GM12892 (cell line): ENCODE results near the gene TUSC2.

Source experiments
- DNase-seq: peaks from one replicate; pipeline ENCODE4 v3.0.0; 2011; ENCODE audit not compliant: insufficient read length
- FAIRE-seq: peaks from 2 replicates; lab custom pipeline; 2011; peaks lifted over from hg19 to GRCh38; lab: Jason Lieb, UNC
- POLR2A ChIP-seq: IDR thresholded peaks from 2 replicates; pipeline ENCODE4 v1.6.1; 2011; ENCODE audit warnings: low read depth, low read length, control low read depth
- POLR2AphosphoS5 ChIP-seq: IDR thresholded peaks from 2 replicates; pipeline ENCODE4 v1.6.1; 2011; ENCODE audit warnings: low read depth, low read length, control low read depth
- TAF1 ChIP-seq: IDR thresholded peaks from 2 replicates; pipeline ENCODE4 v1.6.1; 2011; ENCODE audit warnings: low read depth, mild to moderate bottlenecking, control low read depth, low read length, borderline replicate concordance

TUSC2 gene

DNA sequence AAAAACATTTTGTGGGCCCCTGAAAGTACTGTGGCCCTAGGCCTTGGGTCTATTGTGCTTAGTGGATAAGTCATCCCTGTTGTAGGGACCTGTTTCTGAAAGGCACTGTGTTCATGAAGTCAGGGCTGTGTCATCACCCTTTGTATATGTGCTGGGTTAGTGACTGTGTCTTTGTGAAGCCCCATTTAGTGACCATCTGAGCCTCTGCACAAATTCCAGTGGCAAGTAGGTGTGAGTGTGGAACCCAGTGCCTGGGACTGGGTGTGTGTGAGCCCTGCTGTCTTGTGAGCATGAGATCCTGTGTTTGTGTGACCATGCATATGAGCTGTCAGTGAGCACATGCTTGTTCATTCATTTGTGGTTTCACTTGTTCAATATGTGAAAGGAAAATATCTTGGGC lies 23.4 kb downstream of the TUSC2 start:
- FAIRE-seq, result peak; percentile 21
- DNase-seq, result no peak
- no peak for TF ChIP-seq TAF1
- TF ChIP-seq POLR2A, result no peak
- no peak for TF ChIP-seq POLR2AphosphoS5

DNA sequence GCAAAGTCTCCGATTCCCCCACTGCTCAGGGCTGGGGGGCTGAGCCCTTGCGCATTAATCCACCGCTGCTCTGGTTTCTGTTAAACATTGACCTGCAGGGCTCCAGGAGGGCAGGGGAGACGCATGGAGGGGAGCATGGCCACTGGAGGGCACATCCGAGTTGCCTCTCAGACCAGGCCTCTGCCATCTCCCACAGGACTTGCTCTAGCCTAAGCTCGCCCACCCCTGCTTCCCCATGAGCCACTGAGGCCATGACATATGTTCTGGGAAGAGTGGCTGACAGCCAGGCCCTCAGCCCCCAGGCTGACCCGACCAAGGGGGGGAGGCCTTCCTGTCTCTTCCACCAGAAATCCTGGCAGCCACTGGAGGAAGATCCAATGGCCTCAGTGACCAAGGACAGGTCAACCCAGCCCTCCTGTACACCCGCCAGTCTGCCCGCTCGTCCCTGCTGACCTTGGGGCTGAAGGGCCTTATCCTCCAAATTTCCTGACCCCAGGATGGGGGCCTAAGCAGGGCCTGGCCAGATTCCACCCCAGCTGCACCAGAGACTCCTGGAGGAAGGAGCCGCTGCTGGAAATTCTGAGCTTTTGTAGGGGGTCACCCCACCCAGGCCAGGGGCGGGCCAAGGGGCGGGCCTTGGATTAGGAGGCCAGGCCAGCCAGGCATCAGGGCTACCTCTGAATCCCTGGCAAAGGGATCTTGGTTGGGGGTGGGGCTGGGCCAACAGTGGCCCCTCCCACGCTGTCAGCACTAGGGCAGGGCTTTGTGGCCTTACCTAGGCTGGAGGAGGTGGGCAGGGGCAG lies 24.8 kb downstream of the TUSC2 start, which contains the start of gene HYAL1:
Gene HYAL1, minus strand, starts transcription at position 562 of the 803 bp plus-strand sequence. CDS start 618 bp downstream, outside the sequence.
- no peak for DNase-seq
- FAIRE-seq, result no peak
- no peak for TF ChIP-seq TAF1
- TF ChIP-seq POLR2AphosphoS5, result no peak
- TF ChIP-seq POLR2A, result no peak

DNA sequence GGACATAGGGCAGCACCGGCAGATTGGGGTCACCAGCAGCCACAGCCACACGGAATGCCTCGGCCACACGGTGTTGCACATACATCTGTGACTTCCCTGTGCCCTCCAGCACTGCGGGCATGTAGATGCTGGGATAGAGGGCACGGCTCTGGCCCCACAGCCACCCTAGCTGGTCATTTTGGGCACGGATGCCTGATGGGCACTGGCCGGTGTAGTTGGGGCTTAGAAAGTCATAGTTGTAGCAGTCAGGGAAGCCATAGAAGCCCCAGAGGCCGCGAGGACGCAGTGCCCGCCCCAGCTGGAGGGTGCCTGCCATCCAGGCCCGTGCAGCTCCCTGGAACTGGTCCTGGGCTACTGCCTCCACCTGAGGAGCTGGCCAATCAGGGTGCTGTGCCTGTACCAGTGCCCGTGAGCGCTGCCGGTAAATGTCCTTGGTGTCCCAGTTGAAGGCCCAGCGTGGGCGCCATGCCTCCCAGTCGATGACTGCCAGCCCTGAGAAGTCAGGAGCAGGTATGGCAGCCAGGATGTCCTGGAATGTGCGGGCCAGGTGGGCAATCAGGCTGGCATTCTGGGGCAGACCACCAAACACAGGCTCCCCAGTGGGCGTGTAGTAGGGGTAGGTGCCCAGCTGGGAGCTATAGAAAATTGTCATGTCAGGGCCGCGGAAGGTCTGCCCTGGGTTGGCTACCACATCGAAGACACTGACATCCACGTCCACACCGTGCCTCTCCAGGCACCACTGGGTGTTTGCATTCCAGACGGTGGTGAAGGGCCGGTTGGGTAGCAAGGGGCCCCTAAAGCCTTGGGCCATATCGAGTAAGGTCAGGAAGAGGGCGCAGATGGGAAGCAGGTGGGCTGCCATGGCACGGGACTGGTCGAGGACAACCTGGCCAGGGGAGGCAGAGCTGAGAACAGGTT lies 25.7 kb downstream of the TUSC2 start:
- DNase-seq (no peak), FAIRE-seq (no peak)
- TF ChIP-seq TAF1, result no peak
- TF ChIP-seq POLR2A, result no peak
- TF ChIP-seq POLR2AphosphoS5, result no peak

DNA sequence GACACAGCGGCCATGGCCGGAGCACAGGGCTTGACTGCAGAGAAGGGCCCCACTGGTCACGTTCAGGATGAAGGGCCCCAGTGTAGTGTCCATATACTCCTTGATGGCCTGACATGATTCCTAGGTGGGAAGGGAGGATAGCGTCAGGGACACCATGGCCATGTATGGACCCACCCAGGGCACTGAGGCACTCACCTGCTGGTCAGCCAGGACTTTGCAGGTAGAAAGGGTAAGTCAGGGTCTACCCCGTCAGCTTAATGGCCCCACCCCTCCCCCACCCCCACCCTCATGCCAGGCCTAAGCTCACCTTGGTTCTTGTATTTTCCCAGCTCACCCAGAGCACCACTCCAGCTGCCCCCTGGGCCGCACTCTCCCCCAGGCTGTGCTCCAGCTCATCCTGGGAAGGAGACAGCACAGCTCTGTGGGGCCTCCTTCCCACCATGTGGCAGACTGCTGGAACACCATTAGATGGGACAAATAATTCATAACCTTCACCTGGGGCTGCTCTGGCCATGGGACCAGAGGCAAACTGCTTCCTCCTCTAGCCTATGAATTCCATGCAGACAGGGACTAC lies 27.3 kb downstream of the TUSC2 start:
- TF ChIP-seq POLR2AphosphoS5 (no peak), POLR2A (no peak), TAF1 (no peak)
- no peak for DNase-seq
- FAIRE-seq, result no peak

DNA sequence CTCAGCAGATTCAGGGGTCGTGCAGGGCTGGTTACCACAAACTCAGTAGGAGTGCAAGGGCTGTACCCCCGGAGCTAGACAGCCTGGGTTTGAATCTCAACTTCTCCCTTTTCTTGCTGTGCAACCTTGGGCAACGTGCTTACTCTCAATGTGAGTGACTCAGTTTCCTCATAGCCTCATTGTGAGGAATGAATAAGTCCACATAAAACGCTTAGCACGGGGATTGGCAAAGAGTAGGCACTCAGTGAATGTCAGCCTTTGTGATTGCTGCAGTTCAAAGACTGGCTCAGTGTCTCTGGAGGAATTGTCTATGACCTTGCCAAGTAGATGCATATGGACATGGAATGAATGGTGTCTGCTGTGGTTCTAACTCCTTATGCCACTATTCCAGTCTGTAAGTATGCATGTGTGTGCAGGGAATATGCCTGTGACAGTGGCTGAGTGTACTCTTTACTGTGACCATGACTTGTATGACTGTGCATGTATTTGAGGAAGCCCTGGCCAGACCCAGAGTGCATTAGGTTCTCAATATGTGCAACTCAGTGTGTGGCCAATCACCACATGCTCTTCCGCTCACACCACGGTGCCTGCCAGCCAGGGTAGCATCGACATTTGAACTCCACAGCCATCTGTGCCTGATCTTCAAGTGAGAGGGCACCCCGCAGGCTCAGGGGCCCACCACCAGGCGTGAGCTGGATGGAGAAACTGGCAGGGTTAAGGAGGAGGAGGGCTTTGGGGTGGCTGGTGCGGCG lies 27.9 kb downstream of the TUSC2 start:
- peak; percentile 33 for FAIRE-seq
- no peak for DNase-seq
- no peak for TF ChIP-seq TAF1
- TF ChIP-seq POLR2AphosphoS5, result no peak
- TF ChIP-seq POLR2A, result peak; percentile 37

DNA sequence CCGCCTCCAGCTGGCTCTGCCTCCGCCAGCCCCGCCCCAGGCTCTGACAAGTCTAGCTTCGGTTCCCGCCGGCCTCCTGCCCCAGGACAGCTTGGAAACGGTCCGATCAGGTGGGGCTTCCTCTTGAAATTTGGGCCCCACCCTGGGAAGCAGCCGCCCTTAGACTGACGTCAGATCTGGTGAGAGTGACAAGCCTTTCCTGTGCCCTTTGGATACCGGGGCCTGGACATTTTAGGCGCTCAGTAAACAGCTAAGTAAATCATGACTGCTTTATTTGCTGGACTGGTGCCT lies 28.4 kb downstream of the TUSC2 start:
- TF ChIP-seq POLR2A, result no peak
- no peak for TF ChIP-seq TAF1
- TF ChIP-seq POLR2AphosphoS5, result no peak
- DNase-seq (no peak), FAIRE-seq (no peak)

DNA sequence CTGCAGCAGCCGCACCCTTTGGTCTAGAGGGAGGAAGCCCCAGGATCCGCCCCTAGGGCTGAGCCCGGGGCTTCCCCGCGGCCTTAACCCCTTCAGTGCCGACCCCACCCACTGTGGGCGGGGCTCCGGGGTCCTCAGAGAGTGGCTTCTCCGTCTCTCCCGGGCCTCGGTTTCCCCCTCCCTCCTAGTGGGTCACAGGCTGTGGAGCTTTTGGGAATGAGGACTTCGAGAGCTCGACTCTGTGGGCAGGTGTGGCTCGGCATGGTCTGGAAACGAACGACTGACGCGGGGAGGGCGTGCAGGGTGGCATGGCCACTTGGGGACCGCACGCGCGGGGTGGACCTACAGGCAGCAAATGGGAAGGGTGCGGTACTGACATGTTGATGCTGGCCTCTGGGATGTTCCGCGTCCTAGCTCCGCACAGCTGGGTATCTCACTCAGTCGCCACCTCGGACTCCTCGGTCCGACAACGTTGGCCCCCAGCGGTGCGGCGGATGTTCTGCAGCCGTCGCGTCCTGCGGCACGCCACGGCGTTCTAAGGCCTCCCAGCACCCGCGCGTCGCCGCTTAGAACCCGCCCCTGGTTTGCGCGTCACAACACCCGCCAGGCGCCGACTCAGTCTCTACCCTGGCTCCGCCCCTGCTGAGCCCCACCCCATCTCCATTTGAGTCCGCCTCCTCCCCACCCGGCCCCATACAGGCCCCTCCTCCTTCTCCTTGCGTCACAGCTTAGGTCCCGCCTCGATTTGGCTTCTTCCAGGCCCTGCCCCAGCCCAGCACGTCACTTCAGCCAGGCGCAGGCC lies 29.0 kb downstream of the TUSC2 start, which contains the start of the genes HYAL3 and NAA80:
Gene HYAL3, minus strand, starts transcription at position 570 of the 802 bp plus-strand sequence. CDS start 3,803 bp downstream, outside the sequence.
Gene NAA80, minus strand, starts transcription at position 570 of the 802 bp plus-strand sequence. CDS start 1,942 bp downstream, outside the sequence.
- TF ChIP-seq TAF1 (peak; percentile 50; the same call in 1 of the 2 replicates), POLR2AphosphoS5 (peak; percentile 91), POLR2A (peak; percentile 94)
- peak; percentile 95 for DNase-seq

DNA sequence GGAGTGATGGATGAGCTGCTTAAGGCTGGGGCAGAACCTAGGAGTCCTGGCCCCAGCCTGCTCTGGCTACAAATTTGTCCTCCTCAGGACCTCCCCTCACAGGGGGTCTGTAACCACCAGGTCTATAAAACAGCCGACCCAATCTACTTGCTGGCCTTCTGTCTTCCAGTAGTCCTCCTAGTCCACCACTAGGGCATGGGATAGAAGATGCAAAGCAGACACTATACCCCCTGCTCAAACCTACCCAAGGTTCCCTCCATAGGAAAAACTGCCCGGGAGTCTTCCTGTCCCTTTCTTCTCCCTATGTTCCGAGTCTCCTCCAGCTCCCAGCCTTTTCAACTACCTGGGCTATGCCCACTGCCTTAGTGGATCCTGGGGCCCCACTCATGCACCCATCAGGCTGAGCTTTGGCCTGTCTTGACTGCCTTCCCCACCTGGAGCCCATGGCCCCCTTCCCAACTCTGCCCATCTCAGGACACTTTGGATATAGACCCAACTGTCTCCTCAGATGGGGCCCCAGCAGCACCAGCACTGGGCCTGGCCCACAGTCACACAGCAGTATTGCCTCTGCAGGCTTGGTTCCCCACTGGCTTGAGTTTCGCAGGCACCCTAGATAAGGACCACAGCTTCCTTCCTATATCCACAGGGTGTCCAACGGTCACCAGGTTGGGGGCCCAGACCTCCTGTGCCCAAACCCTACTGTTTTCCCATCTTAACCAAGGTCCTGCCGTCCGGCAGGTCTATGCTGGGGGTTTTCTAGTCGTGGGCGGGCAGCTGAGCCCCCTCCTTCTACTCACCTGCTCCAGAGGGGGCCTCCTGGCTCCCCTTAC lies 29.9 kb downstream of the TUSC2 start:
- FAIRE-seq (peak; percentile 57), DNase-seq (no peak)
- TF ChIP-seq TAF1 (no peak), POLR2AphosphoS5 (no peak), POLR2A (no peak)

More for the DNA sequence above, 29.0 kb downstream of the TUSC2 start, which contains the start of the genes HYAL3 and NAA80:
- FAIRE-seq, result peak; percentile 99

DNA sequence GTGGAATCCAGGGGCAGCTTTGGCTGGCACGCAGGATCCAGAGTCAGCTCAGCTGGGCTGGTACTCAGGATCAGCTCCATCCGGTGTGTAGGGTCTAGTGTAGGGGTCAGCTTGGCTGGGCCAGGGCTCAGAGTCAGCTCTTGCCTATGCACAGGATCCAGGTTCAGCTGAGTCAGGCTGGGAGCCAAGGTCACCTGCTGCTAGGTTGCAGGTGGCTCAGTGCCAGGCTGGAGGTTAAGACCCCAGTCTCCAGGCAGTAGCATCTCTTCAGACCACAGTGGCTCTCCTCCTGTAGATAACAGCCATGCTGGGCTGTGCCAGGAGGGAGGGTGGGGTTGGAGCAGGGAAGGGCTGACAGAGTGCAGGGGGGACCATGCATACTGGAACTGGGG lies 30.6 kb downstream of the TUSC2 start:
- no peak for TF ChIP-seq POLR2AphosphoS5
- TF ChIP-seq POLR2A, result no peak
- no peak for TF ChIP-seq TAF1
- DNase-seq (no peak), FAIRE-seq (no peak)
